GM12878 (cell line): Measurements from ENCODE around the gene SAMSN1. TPM values are rescaled to one million over a fixed set of nuclear protein-coding genes. Genes with fewer than 3 reads are reported as not detected.

Experiments
- ATAC-seq: fragments of 200-7000 bp; cut with Tn5 transposase; 3 replicates; pipeline ENCODE4 v1.9.1; 2020; ENCODE audit warnings: mild to moderate bottlenecking, moderate library complexity
- BruUV-seq: library from RNA; stranded (reverse); fragments of 400-500 nt; replicated peaks from 2 replicates; lab custom pipeline; 2021; lab: Mats Ljungman, UMichigan
- CTCF ChIA-PET: fragments of 300-600 bp; sonication (Branson Sonifier 250); formaldehyde crosslinking; extraction: SDS; loops from one replicate; lab custom pipeline; 2021; ENCODE audit warnings: inconsistent platforms; lab: Yijun Ruan, JAX
- POLR2A ChIA-PET: fragments of 350-600 bp; formaldehyde crosslinking; extraction: SDS; loops from one replicate; lab custom pipeline; 2021; ENCODE audit warnings: inconsistent platforms; lab: Charles Lee
- RAD21 ChIA-PET: fragments of 300-600 bp; sonication (Branson Sonifier 250); formaldehyde crosslinking; loops from one replicate; lab custom pipeline; 2023; ENCODE audit warnings: antibody characterized with exemption; ENCODE audit not compliant: unreplicated experiment; lab: Charles Lee
- SMC1A ChIA-PET: fragments of 300-600 bp; sonication (Branson Sonifier 250); formaldehyde crosslinking; loops from one replicate; lab custom pipeline; 2023; ENCODE audit not compliant: unreplicated experiment, uncharacterized antibody; lab: Charles Lee
- DNase-seq: peaks from one replicate; pipeline ENCODE4 v3.0.0-alpha.2; 2011; ENCODE audit warnings: low read depth, low spot score
- FAIRE-seq: peaks from 3 replicates; lab custom pipeline; 2011; peaks lifted over from hg19 to GRCh38; lab: Jason Lieb, UNC
- H2AFZ ChIP-seq: 2 replicates; pipeline ENCODE4 v1.6.0; 2011; ENCODE audit warnings: low read depth, low read length, control low read depth; ENCODE audit not compliant: control insufficient read depth
- H3K27ac ChIP-seq: 2 replicates; pipeline ENCODE4 v1.5.1; 2011; ENCODE audit warnings: control low read depth; ENCODE audit not compliant: control insufficient read depth, insufficient read depth
- H3K27me3 ChIP-seq, 2 experiments: replicated peaks in 1 of 2; 2 replicates each; pipeline versions ENCODE4 v1.6.0 to v1.6.1; 2011; ENCODE audit warnings: low read length in 1 of 2; ENCODE audit not compliant: control insufficient read depth in 2 of 2, insufficient read depth in 2 of 2
- H3K36me3 ChIP-seq, 2 experiments: 2 replicates each; pipeline ENCODE4 v1.5.1; 2011; ENCODE audit warnings: low read length in 1 of 2; ENCODE audit not compliant: control insufficient read depth in 2 of 2, insufficient read depth in 2 of 2
- H3K4me1 ChIP-seq: 2 replicates; pipeline ENCODE4 v1.6.1; 2011; ENCODE audit warnings: mild to moderate bottlenecking, low read length, moderate library complexity, mixed read lengths; ENCODE audit not compliant: control insufficient read depth, insufficient read depth
- H3K4me2 ChIP-seq: 2 replicates; pipeline ENCODE4 v1.6.0; 2011; ENCODE audit warnings: control low read depth; ENCODE audit not compliant: control insufficient read depth, insufficient read depth
- H3K4me3 ChIP-seq: fragments of 200-600 bp; sonication (generic); 2 replicates; pipeline ENCODE4 v1.5.1; 2016
- H3K79me2 ChIP-seq: 2 replicates; pipeline ENCODE4 v1.6.0; 2011; ENCODE audit warnings: low read length; ENCODE audit not compliant: control insufficient read depth, insufficient read depth
- H3K9ac ChIP-seq: 2 replicates; pipeline ENCODE4 v1.8.0; 2011; ENCODE audit warnings: low read length, control low read depth, mixed read lengths; ENCODE audit not compliant: control insufficient read depth, insufficient read depth
- H3K9me3 ChIP-seq: replicated peaks from 3 replicates; pipeline ENCODE4 v1.5.1; 2011; ENCODE audit warnings: mild to moderate bottlenecking, low read length; ENCODE audit not compliant: control insufficient read depth, insufficient read depth
- H4K20me1 ChIP-seq: 2 replicates; pipeline ENCODE4 v1.6.0; 2011; ENCODE audit not compliant: control insufficient read depth, insufficient read depth
- BCL3 ChIP-seq: IDR thresholded peaks from 2 replicates; pipeline ENCODE4 v1.6.1; 2011; ENCODE audit warnings: borderline replicate concordance, low read depth, mild to moderate bottlenecking, moderate library complexity, low read length; ENCODE audit not compliant: insufficient read depth, poor library complexity, severe bottlenecking
- BCLAF1 ChIP-seq: fragments of 450-650 bp; IDR thresholded peaks from 2 replicates; pipeline ENCODE4 v1.6.1; 2017; ENCODE audit warnings: antibody characterized with exemption, mild to moderate bottlenecking, moderate library complexity
- BRCA1 ChIP-seq: IDR thresholded peaks from 2 replicates; pipeline ENCODE4 v1.6.1; 2011; ENCODE audit warnings: low read depth, low read length, improper control_type of control experiment
- CEBPZ ChIP-seq: fragments of 150-350 bp; IDR thresholded peaks from 2 replicates; pipeline ENCODE4 v1.6.1; 2016; ENCODE audit warnings: low read depth, low read length
- EP300 ChIP-seq, 2 experiments: fragments of 150-350 bp in 1 of 2; IDR thresholded peaks; 2 replicates each; pipeline ENCODE4 v1.6.1; 2011 to 2012; ENCODE audit warnings: low read depth in 2 of 2, low read length in 2 of 2, borderline replicate concordance in 1 of 2, improper control_type of control experiment in 1 of 2, inconsistent platforms in 1 of 2; ENCODE audit not compliant: control insufficient read depth in 1 of 2
- MYB ChIP-seq: fragments of 150-350 bp; IDR thresholded peaks from 2 replicates; pipeline ENCODE4 v1.6.1; 2014; ENCODE audit warnings: mild to moderate bottlenecking, low read depth, low read length, borderline replicate concordance
- RELB ChIP-seq: fragments of 450-650 bp; IDR thresholded peaks from 2 replicates; pipeline ENCODE4 v1.6.1; 2017; ENCODE audit warnings: low read depth, mild to moderate bottlenecking, moderate library complexity
- STAT3 ChIP-seq: IDR thresholded peaks from 2 replicates; pipeline ENCODE4 v1.6.1; 2011; ENCODE audit warnings: low read depth, low read length, improper control_type of control experiment
- WGBS: methylation state at CpG from one replicate; pipeline ENCODE4 v1.1.6; 2016; ENCODE audit warnings: low lambda C conversion rate; ENCODE audit not compliant: insufficient replicate concordance, insufficient coverage; ENCODE audit errors: missing lambda C conversion rate; 5-methylcytosine and 5-hydroxymethylcytosine counted together
- in situ Hi-C: fragments of 300-500 bp; cut with MboI; formaldehyde crosslinking; loops from 9 replicates; pipeline ENCODE4 v1.14.3; 2018; ENCODE audit warnings: mixed read lengths
- intact Hi-C: fragments of 100-400 bp; cut with micrococcal nuclease; formaldehyde crosslinking; loops from one replicate; pipeline ENCODE4 v1.14.2; 2022; ENCODE audit not compliant: unreplicated experiment
- polyA plus RNA-seq, 11 experiments: library from polyadenylated mRNA; depleted of rRNA in 4 of 11; unstranded in 6 of 11; stranded (reverse) in 5 of 11; fragments of >200 nt; fragmentation: Nextera tagmentation in 4 of 11; fragmentation: Illumina TruSeq in 1 of 11; extraction: Ambion mirVana in 4 of 11; extraction: Trizol in 1 of 11; gene quantifications; 1 replicate in 1 of 11; 2 replicates in 10 of 11; pipeline versions ENCODE4 v1.2.1 to v1.2.3, GENCODE V29; 2011 to 2016; ENCODE audit warnings: inconsistent platforms in 2 of 11, missing spikeins in 2 of 11, low read depth in 1 of 11
- total RNA-seq, 4 experiments: library from RNA; depleted of rRNA in 3 of 4; stranded (reverse); fragments of >200 nt in 3 of 4; fragmentation: Illumina TruSeq in 1 of 4; extraction: Trizol in 1 of 4; gene quantifications; 2 replicates each; pipeline versions ENCODE4 v1.2.1 to v1.2.3, GENCODE V29; 2013 to 2021

The SAMSN1 gene
- total and polyA plus RNA-seq, 10 of the 15 experiments (the other 5 are each of a cell fraction or from before 2014, with no cell fraction given), result 23.2 to 102 (median 44.9) TPM

- TF ChIP-seq BCL3 (no peak), EP300 (IDR thresholded peaks at IDR 0.05; ENCODE audit: borderline replicate concordance in 1 of 2, control insufficient read depth in 1 of 2, low read depth in 2 of 2, low read length in 2 of 2) (peak in 1 of 2 experiments; percentile 52; a peak in 1 of 4 replicates), RELB (peak; percentile 83; the same call in 1 of the 2 replicates)
These were observed 11.3 kb upstream of the SAMSN1 start (continued) for GRCh38 chr21:14557413-14557812.

- intact Hi-C loops, result no loop called here
- TF ChIP-seq BRCA1, result no peak
- TF ChIP-seq BCLAF1, result no peak
- TF ChIP-seq STAT3, result no peak
- TF ChIP-seq CEBPZ, result no peak
- TF ChIP-seq MYB, result no peak
- no peak for TF ChIP-seq BCL3
These were observed 8.8 kb upstream of the SAMSN1 start for GRCh38 chr21:14554948-14555347.

More at GRCh38 chr21:14554948-14555347, 8.8 kb upstream of the SAMSN1 start:
- Histone ChIP-seq H3K79me2 (no peaks in the 10 kb centered on the region), H3K4me3 (no peak overlapping the region), H3K36me3 (no peaks in the 10 kb centered on the region), H3K27me3 (no peaks in the 10 kb centered on the region), H3K9me3 (no peaks in the 10 kb centered on the region; the same call in 2 of the 3 replicates), H3K4me2 (no peak overlapping the region), H3K4me1 (peaks cover 19% of the 10 kb centered on the region), H3K27ac (no peak overlapping the region), H2AFZ (peak overlapping the region; percentile 21), H3K9ac (no peak overlapping the region), H4K20me1 (no peaks in the 10 kb centered on the region)
- POLR2A ChIA-PET, result interaction anchor here (0.7 kb wide), 1 partner anchor 19 kb away, joined by 4 read pairs; no protein-coding TSS in a partner anchor
- no peak for DNase-seq
- 4% methylated on average over 1 of the region's 1 CpG for WGBS
- SMC1A ChIA-PET, result interaction anchor here (0.6 to 6.2 kb wide), 18 partner anchors 8 to 1017 kb away, joined by 3 to 81 read pairs (median 3); no protein-coding TSS in a partner anchor
- CTCF ChIA-PET, result interaction anchor here (0.6 to 1.8 kb wide), 2 partner anchors 82 to 183 kb away, joined by 3 to 4 read pairs; no protein-coding TSS in a partner anchor
- RAD21 ChIA-PET, result interaction anchor here (1.0 to 1.9 kb wide), 3 partner anchors 17 to 132 kb away, joined by 4 to 10 read pairs (median 4); no protein-coding TSS in a partner anchor
- in situ Hi-C loops, result no loop called here
- no peak for FAIRE-seq
- BruUV-seq, result no TSS peak
- ATAC-seq, result peak; percentile 28; the same call in 1 of the 3 replicates
